H1 (cell line): ENCODE results near the gene RPGRIP1. TPM values are rescaled to one million over a fixed set of nuclear protein-coding genes. Genes with fewer than 3 reads are reported as not detected.

Experiments
- CTCF ChIA-PET: fragments of 300-600 bp; sonication (Branson Sonifier 250); formaldehyde crosslinking; loops from one replicate; lab custom pipeline; 2021; ENCODE audit not compliant: partially characterized antibody; lab: Charles Lee
- POLR2A ChIA-PET: fragments of 300-600 bp; sonication (Branson Sonifier 250); formaldehyde crosslinking; loops from one replicate; lab custom pipeline; 2021; ENCODE audit warnings: inconsistent platforms; ENCODE audit not compliant: partially characterized antibody; lab: Charles Lee
- DNase-seq, 2 experiments: peaks; one replicate each; pipeline versions ENCODE4 v3.0.0 to v3.0.0-alpha.2; 2010 to 2022; ENCODE audit warnings: low spot score in 2 of 2, low read depth in 1 of 2, mixed read lengths in 1 of 2
- FAIRE-seq: peaks from 2 replicates; lab custom pipeline; 2011; peaks lifted over from hg19 to GRCh38; lab: Jason Lieb, UNC
- H2AFZ ChIP-seq: 2 replicates; pipeline ENCODE4 v1.8.1; 2012; ENCODE audit warnings: low read length, inconsistent platforms
- H2AK5ac ChIP-seq: 2 replicates; pipeline ENCODE4 v1.6.1; 2013; ENCODE audit warnings: low read depth, low read length
- H2BK120ac ChIP-seq: replicated peaks from 2 replicates; pipeline ENCODE3; 2013; ENCODE audit warnings: low read depth, low read length, inconsistent platforms
- H2BK12ac ChIP-seq: 2 replicates; pipeline ENCODE4 v1.6.1; 2013; ENCODE audit warnings: low read depth, low read length
- H2BK15ac ChIP-seq: 2 replicates; pipeline ENCODE4 v1.6.1; 2013; ENCODE audit warnings: low read length
- H2BK20ac ChIP-seq: 2 replicates; pipeline ENCODE4 v1.6.1; 2013; ENCODE audit warnings: low read length
- H2BK5ac ChIP-seq: 2 replicates; pipeline ENCODE4 v1.6.1; 2013; ENCODE audit warnings: low read depth, low read length
- H3K14ac ChIP-seq: 2 replicates; pipeline ENCODE4 v1.6.1; 2013; ENCODE audit warnings: inconsistent platforms; ENCODE audit not compliant: insufficient read length
- H3K18ac ChIP-seq: 2 replicates; pipeline ENCODE4 v1.6.1; 2013; ENCODE audit warnings: low read length; ENCODE audit errors: extremely low read depth
- H3K23ac ChIP-seq: 2 replicates; pipeline ENCODE4 v1.6.1; 2013; ENCODE audit warnings: inconsistent platforms; ENCODE audit not compliant: insufficient read length
- H3K23me2 ChIP-seq: 2 replicates; pipeline ENCODE4 v1.6.1; 2013; ENCODE audit warnings: low read depth, low read length
- H3K27ac ChIP-seq: 2 replicates; pipeline ENCODE4 v1.6.1; 2011; ENCODE audit warnings: low read depth, low read length, inconsistent platforms
- H3K27me3 ChIP-seq, 4 experiments: replicated peaks in 1 of 4; 1 replicate in 1 of 4; 2 replicates in 3 of 4; pipeline versions ENCODE4 v1.6.1 to v1.8.1; 2011 to 2013; ENCODE audit warnings: low read length in 3 of 4, mild to moderate bottlenecking in 3 of 4, inconsistent platforms in 2 of 4, mixed read lengths in 2 of 4, moderate library complexity in 1 of 4; ENCODE audit not compliant: control insufficient read depth in 3 of 4, insufficient read depth in 3 of 4; ENCODE audit errors: extremely low read depth in 1 of 4
- H3K36me3 ChIP-seq, 4 experiments: 2 replicates each; pipeline versions ENCODE4 v1.6.1 to v1.8.1; 2011 to 2013; ENCODE audit warnings: mild to moderate bottlenecking in 4 of 4, low read length in 3 of 4, moderate library complexity in 2 of 4, control low read depth in 1 of 4, inconsistent platforms in 1 of 4; ENCODE audit not compliant: insufficient read depth in 4 of 4, control insufficient read depth in 2 of 4
- H3K4ac ChIP-seq: replicated peaks from 2 replicates; pipeline ENCODE3; 2013; ENCODE audit warnings: low read length, low read depth, mixed read lengths, inconsistent platforms; ENCODE audit not compliant: insufficient read length
- H3K4me1 ChIP-seq, 4 experiments: replicated peaks in 1 of 4; 1 replicate in 1 of 4; 2 replicates in 3 of 4; pipeline versions ENCODE4 v1.6.1 to v1.8.1; 2011 to 2013; ENCODE audit warnings: low read length in 3 of 4, inconsistent platforms in 2 of 4, mixed read lengths in 1 of 4; ENCODE audit not compliant: insufficient read depth in 4 of 4, control insufficient read depth in 3 of 4
- H3K4me2 ChIP-seq, 2 experiments: 2 replicates each; pipeline versions ENCODE4 v1.6.1 to v1.8.1; 2011 to 2013; ENCODE audit warnings: low read depth in 2 of 2, low read length in 2 of 2, control low read depth in 1 of 2, inconsistent platforms in 1 of 2, mild to moderate bottlenecking in 1 of 2; ENCODE audit not compliant: insufficient read depth in 1 of 2
- H3K4me3 ChIP-seq, 4 experiments: fragments of 200-600, 300-600 bp in 1 of 4; sonication (generic), shearing (Covaris generic), sonication (Bioruptor Twin) in 1 of 4; 2 replicates each; pipeline versions ENCODE4 v1.5.1 to v1.8.1; 2011 to 2016; ENCODE audit warnings: low read length in 4 of 4, low read depth in 3 of 4, control low read depth in 2 of 4, inconsistent platforms in 2 of 4, mild to moderate bottlenecking in 2 of 4, mixed read lengths in 1 of 4, moderate library complexity in 1 of 4; ENCODE audit not compliant: insufficient read depth in 2 of 4; ENCODE audit errors: extremely low read depth in 1 of 4
- H3K56ac ChIP-seq: replicated peaks from 2 replicates; pipeline ENCODE3; 2013; ENCODE audit warnings: low read depth, mild to moderate bottlenecking, mixed read lengths, low read length, inconsistent platforms; ENCODE audit not compliant: insufficient read length
- H3K79me1 ChIP-seq: 2 replicates; pipeline ENCODE4 v1.6.1; 2013; ENCODE audit warnings: low read depth, low read length, control low read depth
- H3K79me2 ChIP-seq, 2 experiments: 2 replicates each; pipeline versions ENCODE4 v1.6.1 to v1.8.1; 2012 to 2013; ENCODE audit warnings: low read length in 2 of 2, mild to moderate bottlenecking in 2 of 2, inconsistent platforms in 1 of 2; ENCODE audit not compliant: insufficient read depth in 2 of 2, control insufficient read depth in 1 of 2
- H3K9ac ChIP-seq, 4 experiments: replicated peaks in 1 of 4; 1 replicate in 1 of 4; 2 replicates in 3 of 4; pipeline versions ENCODE4 v1.6.1 to v1.8.1; 2011 to 2013; ENCODE audit warnings: low read depth in 3 of 4, low read length in 3 of 4, control low read depth in 2 of 4, mild to moderate bottlenecking in 2 of 4, moderate library complexity in 2 of 4, inconsistent platforms in 1 of 4; ENCODE audit errors: extremely low read depth in 1 of 4
- H3K9me3 ChIP-seq, 2 experiments: 2 replicates each; pipeline versions ENCODE4 v1.6.1 to v1.8.1; 2012 to 2013; ENCODE audit warnings: mild to moderate bottlenecking in 2 of 2, moderate library complexity in 2 of 2, control low read depth in 1 of 2, inconsistent platforms in 1 of 2, low read depth in 1 of 2, low read length in 1 of 2, mixed read lengths in 1 of 2; ENCODE audit not compliant: insufficient read depth in 2 of 2
- H4K20me1 ChIP-seq, 2 experiments: replicated peaks in 1 of 2; 2 replicates each; pipeline versions ENCODE3 to v1.8.1; 2011 to 2013; ENCODE audit warnings: inconsistent platforms in 2 of 2, low read length in 2 of 2, mild to moderate bottlenecking in 1 of 2; ENCODE audit not compliant: insufficient read depth in 2 of 2, control insufficient read depth in 1 of 2
- H4K5ac ChIP-seq: 2 replicates; pipeline ENCODE4 v1.6.1; 2013; ENCODE audit warnings: low read length, low read depth, mixed read lengths, inconsistent platforms; ENCODE audit not compliant: insufficient read length
- H4K8ac ChIP-seq: 2 replicates; pipeline ENCODE4 v1.8.0; 2013; ENCODE audit warnings: mild to moderate bottlenecking, moderate library complexity, low read length, inconsistent platforms; ENCODE audit not compliant: insufficient read depth; ENCODE audit errors: extremely low read depth
- H4K91ac ChIP-seq: replicated peaks from 2 replicates; pipeline ENCODE3; 2013; ENCODE audit warnings: low read length, mixed read lengths, inconsistent platforms; ENCODE audit not compliant: insufficient read length
- ATF2 ChIP-seq: IDR thresholded peaks from 2 replicates; pipeline ENCODE4 v1.6.1; 2012; ENCODE audit warnings: low read length, inconsistent platforms
- CHD2 ChIP-seq: IDR thresholded peaks from 2 replicates; pipeline ENCODE4 v1.6.1; 2012; ENCODE audit warnings: low read length, improper control_type of control experiment
- CTBP2 ChIP-seq: IDR thresholded peaks from 2 replicates; pipeline ENCODE4 v1.7.0; 2011; ENCODE audit warnings: borderline replicate concordance, mild to moderate bottlenecking, moderate library complexity, mixed read lengths, low read length; ENCODE audit not compliant: insufficient read depth, insufficient read length
- HDAC6 ChIP-seq: IDR thresholded peaks from one replicate; pipeline ENCODE4 v1.7.1; 2012; ENCODE audit warnings: low read depth, mild to moderate bottlenecking, inconsistent platforms, low read length, moderate library complexity
- MAX ChIP-seq: IDR thresholded peaks from 2 replicates; pipeline ENCODE4 v1.6.1; 2012; ENCODE audit warnings: inconsistent platforms
- NANOG ChIP-seq: IDR thresholded peaks from 2 replicates; pipeline ENCODE4 v1.6.1; 2011; ENCODE audit warnings: low read length, low read depth, mild to moderate bottlenecking, inconsistent platforms; ENCODE audit not compliant: insufficient read depth, poor library complexity, severe bottlenecking
- RAD21 ChIP-seq, 2 experiments: IDR thresholded peaks in 1 of 2; conservative IDR thresholded peaks in 1 of 2; 2 replicates each; pipeline ENCODE4 v1.6.1; 2011; ENCODE audit warnings: low read depth in 2 of 2, low read length in 2 of 2, improper control_type of control experiment in 1 of 2, inconsistent platforms in 1 of 2, mild to moderate bottlenecking in 1 of 2, moderate library complexity in 1 of 2
- SIN3A ChIP-seq, 2 experiments: IDR thresholded peaks in 1 of 2; conservative IDR thresholded peaks in 1 of 2; 2 replicates each; pipeline ENCODE4 v1.6.1; 2011 to 2012; ENCODE audit warnings: low read length in 2 of 2, improper control_type of control experiment in 1 of 2, low read depth in 1 of 2, mild to moderate bottlenecking in 1 of 2
- SIRT6 ChIP-seq: IDR thresholded peaks from one replicate; pipeline ENCODE4 v1.7.1; 2012; ENCODE audit warnings: low read length, inconsistent platforms
- SRF ChIP-seq: IDR thresholded peaks from 2 replicates; pipeline ENCODE4 v1.6.1; 2011; ENCODE audit warnings: mild to moderate bottlenecking, low read depth, low read length, moderate library complexity
- YY1 ChIP-seq: IDR thresholded peaks from 2 replicates; pipeline ENCODE4 v1.6.1; 2011; ENCODE audit warnings: low read depth, mild to moderate bottlenecking, low read length
- WGBS, 2 experiments: shearing (Covaris generic) in 1 of 2; methylation state at CpG; one replicate each; pipeline versions ENCODE4 v1.1.6 to v1.1.7; 2013 to 2015; ENCODE audit warnings: low lambda C conversion rate in 2 of 2, mixed read lengths in 2 of 2, inconsistent platforms in 1 of 2, low coverage in 1 of 2, missing lambda C conversion rate in 1 of 2; ENCODE audit not compliant: insufficient replicate concordance in 2 of 2, insufficient coverage in 1 of 2, insufficient read length in 1 of 2; ENCODE audit errors: extremely low coverage in 1 of 2, missing lambda C conversion rate in 1 of 2; 5-methylcytosine and 5-hydroxymethylcytosine counted together
- polyA plus RNA-seq, 7 experiments: library from polyadenylated mRNA; depleted of rRNA in 3 of 7; stranded (reverse) in 5 of 7; unstranded in 2 of 7; fragments of >200 nt in 5 of 7; fragments of 200-250 nt in 2 of 7; gene quantifications; 1 replicate in 5 of 7; 2 replicates in 1 of 7; 4 replicates in 1 of 7; pipeline versions ENCODE4 v1.2.1 to v1.2.3, GENCODE V29; 2011 to 2013; ENCODE audit warnings: missing spikeins in 2 of 7, mixed read lengths in 2 of 7
- total RNA-seq: library from RNA; stranded (reverse); fragmentation: NEBNext Ultra II Directional; extraction: Animal tissue kit (Norgen Biotek cat#: 25700); gene quantifications from 2 replicates; pipeline ENCODE4 v1.2.1, GENCODE V29; 2021

RPGRIP1 gene
- total and polyA plus RNA-seq, 2 of the 8 experiments (the other 6 are each of a cell fraction or from before 2014, with no cell fraction given) = 0.36 to 0.65 TPM

GRCh38 chr14:21309956-21310355, 30.1 kb downstream of the RPGRIP1 start:
- DNase-seq = no peak
- Histone ChIP-seq H3K23me2 (peaks cover 2% of the 10 kb centered on the region), H3K4me2 (no peak overlapping the region; a peak in 1 of 4 replicates), H3K9ac (no peak overlapping the region), H4K8ac (no peak overlapping the region), H2BK5ac (no peak overlapping the region), H3K4me1 (peaks cover 2 to 9% (median 4%) of the 10 kb centered on the region in 4 experiments; a peak in 4 of 7 replicates), H3K4me3 (no peak overlapping the region), H2BK12ac (no peak overlapping the region), H3K27me3 (no peaks in the 10 kb centered on the region), H2BK15ac (no peak overlapping the region), H2BK20ac (no peak overlapping the region), H3K4ac (no peak overlapping the region), H4K20me1 (no peaks in the 10 kb centered on the region), H2BK120ac (no peak overlapping the region), H4K5ac (no peak overlapping the region), H3K23ac (no peak overlapping the region), H3K27ac (no peak overlapping the region), H2AFZ (no peak overlapping the region), H3K79me2 (no peaks in the 10 kb centered on the region), H3K18ac (no peak overlapping the region), H3K9me3 (no peaks in the 10 kb centered on the region), H3K79me1 (no peaks in the 10 kb centered on the region), H3K36me3 (no peaks in the 10 kb centered on the region), H3K56ac (no peak overlapping the region), H4K91ac (no peak overlapping the region), H2AK5ac (no peak overlapping the region), H3K14ac (no peak overlapping the region)
- ChIA-PET CTCF (interaction anchor here (0.8 to 3.2 kb wide), 2 partner anchors 10 to 205 kb away, joined by 3 to 10 read pairs; no protein-coding TSS in a partner anchor), POLR2A (interaction anchor here (0.7 to 5.6 kb wide), 9 partner anchors 8 to 458 kb away, joined by 4 to 40 read pairs (median 5); partner anchors contain the start of gene HNRNPC)
- 98% methylated on average over 3 of the region's 3 CpGs; no CpG with 5 or more reads in 1 of the 2 experiments for WGBS, 2 experiments
- no peak for FAIRE-seq
- no peak for TF ChIP-seq SRF
- TF ChIP-seq MAX = no peak
- TF ChIP-seq HDAC6 = no peak
- TF ChIP-seq CHD2 = no peak
- TF ChIP-seq NANOG = no peak
- TF ChIP-seq SIN3A (conservative IDR thresholded peaks at IDR 0.05 in 1 of 2, IDR thresholded peaks at IDR 0.05 in 1 of 2; ENCODE audit: low read depth in 1 of 2, low read length in 2 of 2) = no peak
- no peak for TF ChIP-seq RAD21 (IDR thresholded peaks at IDR 0.05 in 1 of 2, conservative IDR thresholded peaks at IDR 0.05 in 1 of 2; ENCODE audit: low read depth in 2 of 2, low read length in 2 of 2)
- no peak for TF ChIP-seq ATF2
- no peak for TF ChIP-seq SIRT6
- no peak for TF ChIP-seq YY1
- TF ChIP-seq CTBP2 = no peak
